GM18519 (cell line): ENCODE data around the gene RAB11A.

Experiments
- ATAC-seq: cut with Tn5 transposase; IDR thresholded peaks from one replicate; pipeline ENCODE4 v1.9.1; 2021; ENCODE audit warnings: mild to moderate bottlenecking, moderate library complexity; ENCODE audit not compliant: unreplicated experiment, low FRiP score

Gene RAB11A

GRCh38 chr15:65883571-65883970 lies 14.3 kb downstream of the RAB11A start:
- no peak for ATAC-seq

GRCh38 chr15:65884511-65884910 lies 15.2 kb downstream of the RAB11A start:
- ATAC-seq = no peak

GRCh38 chr15:65885668-65886218 lies 16.5 kb downstream of the RAB11A start:
- no peak for ATAC-seq

GRCh38 chr15:65887565-65887964 lies 18.3 kb downstream of the RAB11A start:
- no peak for ATAC-seq

- no peak for ATAC-seq
These were observed 19.7 kb downstream of the RAB11A start for GRCh38 chr15:65888981-65889380.

GRCh38 chr15:65893060-65893459 lies 23.8 kb downstream of the RAB11A start:
- ATAC-seq = no peak

GRCh38 chr15:65896236-65896635 lies 26.9 kb downstream of the RAB11A start:
- ATAC-seq = no peak

- no peak for ATAC-seq
These were observed 31.2 kb downstream of the RAB11A start for GRCh38 chr15:65900488-65900887.

- ATAC-seq = no peak
These were observed 32.0 kb downstream of the RAB11A start for GRCh38 chr15:65901336-65901735.

- ATAC-seq = no peak
These were observed 32.5 kb downstream of the RAB11A start for GRCh38 chr15:65901836-65902235.

GRCh38 chr15:65902373-65902772 lies 33.1 kb downstream of the RAB11A start:
- no peak for ATAC-seq

GRCh38 chr15:65903296-65904073 lies 34.2 kb downstream of the RAB11A start:
- ATAC-seq = no peak

GRCh38 chr15:65904301-65904700 lies 35.0 kb downstream of the RAB11A start:
- ATAC-seq = no peak

GRCh38 chr15:65906396-65906795 lies 37.1 kb downstream of the RAB11A start:
- ATAC-seq = no peak

GRCh38 chr15:65907661-65908060 lies 38.4 kb downstream of the RAB11A start:
- ATAC-seq = no peak

- ATAC-seq = no peak
These were observed 39.6 kb downstream of the RAB11A start for GRCh38 chr15:65908876-65909275.

- no peak for ATAC-seq
These were observed 40.5 kb downstream of the RAB11A start for GRCh38 chr15:65909831-65910230.

- ATAC-seq = no peak
These were observed 41.0 kb downstream of the RAB11A start for GRCh38 chr15:65910341-65910740.

- ATAC-seq = no peak
These were observed 42.9 kb downstream of the RAB11A start for GRCh38 chr15:65912235-65912634.

- ATAC-seq = no peak
These were observed 44.4 kb downstream of the RAB11A start for GRCh38 chr15:65913631-65914199.

- no peak for ATAC-seq
These were observed 45.1 kb downstream of the RAB11A start for GRCh38 chr15:65914386-65914785.
